Adrenal gland (tissue), 5 donors: ENCODE data around the gene CALD1.

ENCODE experiments used
- POLR2A ChIP-seq, 2 donors: fragments of 450-650 bp; IDR thresholded peaks; one replicate each; pipeline ENCODE4 v1.6.1; 2017; ENCODE audit warnings: antibody characterized with exemption in 2 of 2, mild to moderate bottlenecking in 2 of 2, moderate library complexity in 1 of 2
- TF ChIP-seq, protein P1 (sequence below), 6 experiments: fragments of 450-650 bp in 4 of 6; fragments of 200-600 bp in 2 of 6; sonication (generic) in 1 of 6; IDR thresholded peaks; 1 replicate in 5 of 6; 2 replicates in 1 of 6; pipeline versions ENCODE4 v1.5.1 to v1.8.0; 2016 to 2021; ENCODE audit warnings: antibody characterized with exemption in 6 of 6, mild to moderate bottlenecking in 2 of 6, moderate library complexity in 1 of 6
- donor health status: DM: no; HTN: no; CAD: no.

DNA sequence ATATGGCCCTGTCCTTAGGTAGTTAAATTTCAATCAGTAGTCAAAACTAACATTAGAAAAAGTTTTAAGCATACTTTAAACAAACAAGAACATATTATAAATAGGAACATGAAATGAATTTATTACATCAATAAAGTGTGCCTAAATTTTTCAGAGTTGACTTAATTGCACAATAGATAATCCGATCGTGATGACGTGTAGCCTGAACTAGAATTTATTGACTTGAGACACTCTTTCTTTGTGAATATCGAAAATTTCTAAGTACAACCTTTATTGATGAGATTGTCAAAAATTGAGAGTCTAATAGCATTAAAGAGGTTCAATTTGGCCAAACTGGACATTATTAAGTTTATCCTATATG is 56.0 kb downstream of the CALD1 start:
- TF ChIP-seq, protein P1, sequence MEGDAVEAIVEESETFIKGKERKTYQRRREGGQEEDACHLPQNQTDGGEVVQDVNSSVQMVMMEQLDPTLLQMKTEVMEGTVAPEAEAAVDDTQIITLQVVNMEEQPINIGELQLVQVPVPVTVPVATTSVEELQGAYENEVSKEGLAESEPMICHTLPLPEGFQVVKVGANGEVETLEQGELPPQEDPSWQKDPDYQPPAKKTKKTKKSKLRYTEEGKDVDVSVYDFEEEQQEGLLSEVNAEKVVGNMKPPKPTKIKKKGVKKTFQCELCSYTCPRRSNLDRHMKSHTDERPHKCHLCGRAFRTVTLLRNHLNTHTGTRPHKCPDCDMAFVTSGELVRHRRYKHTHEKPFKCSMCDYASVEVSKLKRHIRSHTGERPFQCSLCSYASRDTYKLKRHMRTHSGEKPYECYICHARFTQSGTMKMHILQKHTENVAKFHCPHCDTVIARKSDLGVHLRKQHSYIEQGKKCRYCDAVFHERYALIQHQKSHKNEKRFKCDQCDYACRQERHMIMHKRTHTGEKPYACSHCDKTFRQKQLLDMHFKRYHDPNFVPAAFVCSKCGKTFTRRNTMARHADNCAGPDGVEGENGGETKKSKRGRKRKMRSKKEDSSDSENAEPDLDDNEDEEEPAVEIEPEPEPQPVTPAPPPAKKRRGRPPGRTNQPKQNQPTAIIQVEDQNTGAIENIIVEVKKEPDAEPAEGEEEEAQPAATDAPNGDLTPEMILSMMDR (IDR thresholded peaks at IDR 0.05) = no peak
- TF ChIP-seq POLR2A (IDR thresholded peaks at IDR 0.05) = no peak
